OCI-LY1 (cell line): ENCODE measurements around the gene FALEC.

Experiments
- CTCF ChIP-seq: fragments of 200-600 bp; sonication (generic), shearing (Covaris generic); IDR thresholded peaks from 2 replicates; pipeline ENCODE4 v1.5.1; 2017; ENCODE audit warnings: mild to moderate bottlenecking, antibody characterized with exemption, low read length, moderate library complexity, mixed read lengths
- EZH2 ChIP-seq: fragments of 200-600 bp; sonication (generic), shearing (Covaris generic); IDR thresholded peaks from 2 replicates; pipeline ENCODE4 v1.8.0; 2017; ENCODE audit warnings: borderline replicate concordance, mixed run types, mild to moderate bottlenecking, antibody characterized with exemption, low read length, moderate library complexity, mixed read lengths

- TF ChIP-seq CTCF (no peak), EZH2 (no peak)
These were observed 46.5 kb downstream of the FALEC start for GRCh38 chr1:150561974-150562445.
